Neural cell (in vitro differentiated cells): Measurements from ENCODE around the gene PISD.

Source experiments
- EP300 ChIP-seq: fragments of 450-650 bp; conservative IDR thresholded peaks from 2 replicates; pipeline ENCODE4 v1.6.1; 2014; ENCODE audit warnings: antibody characterized with exemption, mild to moderate bottlenecking, moderate library complexity; ENCODE audit not compliant: poor library complexity, severe bottlenecking
- EZH2 ChIP-seq: fragments of 200-600, 300-800 bp; shearing (Covaris generic), sonication (generic); IDR thresholded peaks from 2 replicates; pipeline ENCODE4 v1.6.1; 2014; ENCODE audit warnings: antibody characterized with exemption, low read length, borderline replicate concordance, mild to moderate bottlenecking; ENCODE audit not compliant: insufficient read depth, poor library complexity, severe bottlenecking
- MXI1 ChIP-seq: fragments of 450-650 bp; conservative IDR thresholded peaks from 2 replicates; pipeline ENCODE4 v1.6.1; 2014; ENCODE audit warnings: antibody characterized with exemption, mild to moderate bottlenecking; ENCODE audit not compliant: poor library complexity, severe bottlenecking
- POLR2AphosphoS5 ChIP-seq: IDR thresholded peaks from 2 replicates; pipeline ENCODE4 v1.6.1; 2012
- RAD21 ChIP-seq: fragments of 450-650 bp; conservative IDR thresholded peaks from 2 replicates; pipeline ENCODE4 v1.6.1; 2014; ENCODE audit warnings: antibody characterized with exemption, mild to moderate bottlenecking, moderate library complexity
- SMC3 ChIP-seq: fragments of 450-650 bp; conservative IDR thresholded peaks from 2 replicates; pipeline ENCODE4 v1.6.1; 2014; ENCODE audit warnings: antibody characterized with exemption, mild to moderate bottlenecking, moderate library complexity; ENCODE audit not compliant: poor library complexity
- TAF1 ChIP-seq: IDR thresholded peaks from 2 replicates; pipeline ENCODE4 v1.6.1; 2012; ENCODE audit warnings: low read depth
- TF ChIP-seq, protein P1 (sequence below): fragments of 450-650 bp; IDR thresholded peaks from 2 replicates; pipeline ENCODE4 v1.5.1; 2014; ENCODE audit warnings: antibody characterized with exemption, mild to moderate bottlenecking, moderate library complexity; ENCODE audit not compliant: poor library complexity, severe bottlenecking
- TF ChIP-seq, protein P2 (sequence below): IDR thresholded peaks from 2 replicates; pipeline ENCODE4 v1.6.1; 2012; ENCODE audit warnings: borderline replicate concordance

DNA sequence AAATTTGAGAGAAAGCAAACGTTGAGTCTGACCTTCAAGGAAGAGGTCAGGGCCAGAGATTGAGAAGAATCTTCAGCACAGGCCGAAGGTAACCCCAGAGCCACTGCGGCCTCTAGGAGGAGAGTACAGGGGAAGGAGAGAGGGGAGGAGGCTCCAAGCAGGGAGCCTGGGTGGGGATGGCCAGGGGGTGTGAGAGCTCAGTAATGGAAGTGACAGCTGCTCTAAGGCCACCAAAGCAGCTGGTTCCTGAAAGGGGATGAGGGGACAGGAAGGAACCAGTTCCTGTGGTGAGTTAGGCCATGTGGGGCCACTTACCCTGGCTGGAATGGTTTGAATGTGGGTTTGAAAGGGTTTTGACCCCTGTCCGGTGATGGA, 46.1 kb downstream of the PISD start:
- TF ChIP-seq, protein P1, sequence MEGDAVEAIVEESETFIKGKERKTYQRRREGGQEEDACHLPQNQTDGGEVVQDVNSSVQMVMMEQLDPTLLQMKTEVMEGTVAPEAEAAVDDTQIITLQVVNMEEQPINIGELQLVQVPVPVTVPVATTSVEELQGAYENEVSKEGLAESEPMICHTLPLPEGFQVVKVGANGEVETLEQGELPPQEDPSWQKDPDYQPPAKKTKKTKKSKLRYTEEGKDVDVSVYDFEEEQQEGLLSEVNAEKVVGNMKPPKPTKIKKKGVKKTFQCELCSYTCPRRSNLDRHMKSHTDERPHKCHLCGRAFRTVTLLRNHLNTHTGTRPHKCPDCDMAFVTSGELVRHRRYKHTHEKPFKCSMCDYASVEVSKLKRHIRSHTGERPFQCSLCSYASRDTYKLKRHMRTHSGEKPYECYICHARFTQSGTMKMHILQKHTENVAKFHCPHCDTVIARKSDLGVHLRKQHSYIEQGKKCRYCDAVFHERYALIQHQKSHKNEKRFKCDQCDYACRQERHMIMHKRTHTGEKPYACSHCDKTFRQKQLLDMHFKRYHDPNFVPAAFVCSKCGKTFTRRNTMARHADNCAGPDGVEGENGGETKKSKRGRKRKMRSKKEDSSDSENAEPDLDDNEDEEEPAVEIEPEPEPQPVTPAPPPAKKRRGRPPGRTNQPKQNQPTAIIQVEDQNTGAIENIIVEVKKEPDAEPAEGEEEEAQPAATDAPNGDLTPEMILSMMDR, result no peak
- TF ChIP-seq TAF1 (no peak), POLR2AphosphoS5 (no peak), MXI1 (no peak), EZH2 (no peak), EP300 (no peak), SMC3 (no peak), RAD21 (no peak)
- TF ChIP-seq, protein P2, sequence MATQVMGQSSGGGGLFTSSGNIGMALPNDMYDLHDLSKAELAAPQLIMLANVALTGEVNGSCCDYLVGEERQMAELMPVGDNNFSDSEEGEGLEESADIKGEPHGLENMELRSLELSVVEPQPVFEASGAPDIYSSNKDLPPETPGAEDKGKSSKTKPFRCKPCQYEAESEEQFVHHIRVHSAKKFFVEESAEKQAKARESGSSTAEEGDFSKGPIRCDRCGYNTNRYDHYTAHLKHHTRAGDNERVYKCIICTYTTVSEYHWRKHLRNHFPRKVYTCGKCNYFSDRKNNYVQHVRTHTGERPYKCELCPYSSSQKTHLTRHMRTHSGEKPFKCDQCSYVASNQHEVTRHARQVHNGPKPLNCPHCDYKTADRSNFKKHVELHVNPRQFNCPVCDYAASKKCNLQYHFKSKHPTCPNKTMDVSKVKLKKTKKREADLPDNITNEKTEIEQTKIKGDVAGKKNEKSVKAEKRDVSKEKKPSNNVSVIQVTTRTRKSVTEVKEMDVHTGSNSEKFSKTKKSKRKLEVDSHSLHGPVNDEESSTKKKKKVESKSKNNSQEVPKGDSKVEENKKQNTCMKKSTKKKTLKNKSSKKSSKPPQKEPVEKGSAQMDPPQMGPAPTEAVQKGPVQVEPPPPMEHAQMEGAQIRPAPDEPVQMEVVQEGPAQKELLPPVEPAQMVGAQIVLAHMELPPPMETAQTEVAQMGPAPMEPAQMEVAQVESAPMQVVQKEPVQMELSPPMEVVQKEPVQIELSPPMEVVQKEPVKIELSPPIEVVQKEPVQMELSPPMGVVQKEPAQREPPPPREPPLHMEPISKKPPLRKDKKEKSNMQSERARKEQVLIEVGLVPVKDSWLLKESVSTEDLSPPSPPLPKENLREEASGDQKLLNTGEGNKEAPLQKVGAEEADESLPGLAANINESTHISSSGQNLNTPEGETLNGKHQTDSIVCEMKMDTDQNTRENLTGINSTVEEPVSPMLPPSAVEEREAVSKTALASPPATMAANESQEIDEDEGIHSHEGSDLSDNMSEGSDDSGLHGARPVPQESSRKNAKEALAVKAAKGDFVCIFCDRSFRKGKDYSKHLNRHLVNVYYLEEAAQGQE, result no peak
